PC-3 (cell line): Measurements from ENCODE around the gene IL1RAP. TPM values are rescaled to one million over a fixed set of nuclear protein-coding genes. Genes with fewer than 3 reads are reported as not detected.

Experiments
- ATAC-seq: fragments of 200-7000 bp; cut with Tn5 transposase; 2 replicates; pipeline ENCODE4 v1.9.1; 2020; ENCODE audit warnings: mild to moderate bottlenecking, moderate library complexity
- BruUV-seq: library from RNA; stranded (reverse); fragments of 400-500 nt; replicated peaks from 2 replicates; lab custom pipeline; 2021; lab: Mats Ljungman, UMichigan
- CTCF ChIA-PET: fragments of 300-600 bp; sonication (Branson Sonifier 250); formaldehyde crosslinking; loops from one replicate; lab custom pipeline; 2022; ENCODE audit warnings: antibody characterized with exemption; lab: Charles Lee
- POLR2A ChIA-PET: fragments of 300-600 bp; sonication (Branson Sonifier 250); formaldehyde crosslinking; loops from one replicate; lab custom pipeline; 2022; ENCODE audit warnings: antibody characterized with exemption; ENCODE audit not compliant: unreplicated experiment; lab: Charles Lee
- DNase-seq: peaks from one replicate; pipeline ENCODE4 v3.0.0-alpha.2; 2015
- H2AFZ ChIP-seq: fragments of 300-600 bp; sonication (generic); 2 replicates; pipeline ENCODE4 v1.6.0; 2016; ENCODE audit warnings: antibody characterized with exemption, low read length
- H3F3A ChIP-seq: fragments of 300-600 bp; sonication (generic); one replicate; pipeline ENCODE4 v1.6.0; 2017; ENCODE audit warnings: antibody characterized with exemption, low read length, control low read depth, mild to moderate bottlenecking; ENCODE audit not compliant: unreplicated experiment
- H3K27ac ChIP-seq: fragments of 300-600 bp; sonication (generic); 2 replicates; pipeline ENCODE4 v1.5.1; 2016; ENCODE audit warnings: mild to moderate bottlenecking, low read length
- H3K27me3 ChIP-seq: fragments of 300-600 bp; sonication (generic); 2 replicates; pipeline ENCODE4 v1.6.1; 2016; ENCODE audit warnings: low read length, mixed read lengths
- H3K36me3 ChIP-seq: fragments of 300-600 bp; sonication (generic); 2 replicates; pipeline ENCODE4 v1.6.1; 2016; ENCODE audit warnings: low read depth, mixed run types, low read length, mixed read lengths
- H3K4me1 ChIP-seq: fragments of 300-600 bp; sonication (generic); 2 replicates; pipeline ENCODE4 v1.5.1; 2016; ENCODE audit warnings: low read length; ENCODE audit not compliant: insufficient read depth
- H3K4me2 ChIP-seq: fragments of 300-600 bp; sonication (generic); 2 replicates; pipeline ENCODE4 v1.6.0; 2016; ENCODE audit warnings: low read length
- H3K4me3 ChIP-seq: fragments of 300-600 bp; sonication (generic); 2 replicates; pipeline ENCODE4 v1.5.1; 2016; ENCODE audit warnings: mild to moderate bottlenecking, low read length, mixed read lengths
- H3K79me2 ChIP-seq: fragments of 300-600 bp; sonication (generic); 2 replicates; pipeline ENCODE4 v1.6.1; 2017; ENCODE audit warnings: low read length, mixed read lengths
- H3K9ac ChIP-seq: fragments of 300-600 bp; sonication (generic); 2 replicates; pipeline ENCODE4 v1.6.0; 2016; ENCODE audit warnings: mild to moderate bottlenecking, low read length
- H3K9me2 ChIP-seq: fragments of 300-600 bp; sonication (generic); replicated peaks from 2 replicates; pipeline ENCODE4 v1.6.1; 2016; ENCODE audit warnings: mixed run types, low read length, mixed read lengths
- H3K9me3 ChIP-seq: fragments of 300-600 bp; sonication (generic); 2 replicates; pipeline ENCODE4 v1.6.1; 2016; ENCODE audit warnings: low read length, mixed read lengths
- H4K20me1 ChIP-seq: fragments of 300-600 bp; sonication (generic); 2 replicates; pipeline ENCODE4 v1.6.1; 2016; ENCODE audit warnings: low read length, mixed read lengths
- EZH2 ChIP-seq: fragments of 300-600 bp; sonication (generic); IDR thresholded peaks from one replicate; pipeline ENCODE4 v1.6.1; 2017; ENCODE audit warnings: antibody characterized with exemption, mild to moderate bottlenecking, low read length; ENCODE audit not compliant: unreplicated experiment
- EZH2phosphoT487 ChIP-seq: fragments of 300-600 bp; sonication (generic); IDR thresholded peaks from 2 replicates; pipeline ENCODE4 v1.6.1; 2018; ENCODE audit warnings: mild to moderate bottlenecking, antibody characterized with exemption, low read length, borderline replicate concordance
- intact Hi-C: fragments of 100-400 bp; cut with micrococcal nuclease; formaldehyde crosslinking; loops from 2 replicates; pipeline ENCODE4 v1.9.0; 2023
- total RNA-seq: library from RNA; depleted of rRNA; stranded (reverse); fragments of >200 nt; gene quantifications from 2 replicates; pipeline ENCODE4 v1.2.3, GENCODE V29; 2014
- TF ChIP-seq, protein P1 (sequence below): fragments of 300-600 bp; sonication (generic); conservative IDR thresholded peaks from 2 replicates; pipeline ENCODE4 v1.5.1; 2017; ENCODE audit warnings: antibody characterized with exemption, low read depth, mild to moderate bottlenecking, low read length

IL1RAP gene
- total RNA-seq, 1 experiment from 2014 or later, result 5.0 TPM

- no peak overlapping the region for H3K9ac ChIP-seq
- no peak overlapping the region for H3K27ac ChIP-seq
- no peaks in the 10 kb centered on the region for H3K9me2 ChIP-seq
- TF ChIP-seq, protein P1, sequence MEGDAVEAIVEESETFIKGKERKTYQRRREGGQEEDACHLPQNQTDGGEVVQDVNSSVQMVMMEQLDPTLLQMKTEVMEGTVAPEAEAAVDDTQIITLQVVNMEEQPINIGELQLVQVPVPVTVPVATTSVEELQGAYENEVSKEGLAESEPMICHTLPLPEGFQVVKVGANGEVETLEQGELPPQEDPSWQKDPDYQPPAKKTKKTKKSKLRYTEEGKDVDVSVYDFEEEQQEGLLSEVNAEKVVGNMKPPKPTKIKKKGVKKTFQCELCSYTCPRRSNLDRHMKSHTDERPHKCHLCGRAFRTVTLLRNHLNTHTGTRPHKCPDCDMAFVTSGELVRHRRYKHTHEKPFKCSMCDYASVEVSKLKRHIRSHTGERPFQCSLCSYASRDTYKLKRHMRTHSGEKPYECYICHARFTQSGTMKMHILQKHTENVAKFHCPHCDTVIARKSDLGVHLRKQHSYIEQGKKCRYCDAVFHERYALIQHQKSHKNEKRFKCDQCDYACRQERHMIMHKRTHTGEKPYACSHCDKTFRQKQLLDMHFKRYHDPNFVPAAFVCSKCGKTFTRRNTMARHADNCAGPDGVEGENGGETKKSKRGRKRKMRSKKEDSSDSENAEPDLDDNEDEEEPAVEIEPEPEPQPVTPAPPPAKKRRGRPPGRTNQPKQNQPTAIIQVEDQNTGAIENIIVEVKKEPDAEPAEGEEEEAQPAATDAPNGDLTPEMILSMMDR, result no peak
- TF ChIP-seq EZH2phosphoT487 (no peak), EZH2 (no peak)
- no peaks in the 10 kb centered on the region for H3K27me3 ChIP-seq
- DNase-seq, result no peak
- no peak for ATAC-seq
- POLR2A ChIA-PET, result no interaction called here
- H3F3A ChIP-seq, result no peaks in the 10 kb centered on the region
- intact Hi-C loops, result no loop called here
- H2AFZ ChIP-seq, result no peak overlapping the region
- CTCF ChIA-PET, result no interaction called here
- H3K79me2 ChIP-seq, result no peaks in the 10 kb centered on the region
- no TSS peak for BruUV-seq
- no peaks in the 10 kb centered on the region for H3K36me3 ChIP-seq
- no peak overlapping the region for H3K4me3 ChIP-seq
- no peak overlapping the region for H3K4me2 ChIP-seq
- no peaks in the 10 kb centered on the region for H3K4me1 ChIP-seq
- no peaks in the 10 kb centered on the region for H3K9me3 ChIP-seq
- H4K20me1 ChIP-seq, result no peaks in the 10 kb centered on the region
These were observed 101.7 kb downstream of the IL1RAP start for GRCh38 chr3:190615607-190616006.

DNA sequence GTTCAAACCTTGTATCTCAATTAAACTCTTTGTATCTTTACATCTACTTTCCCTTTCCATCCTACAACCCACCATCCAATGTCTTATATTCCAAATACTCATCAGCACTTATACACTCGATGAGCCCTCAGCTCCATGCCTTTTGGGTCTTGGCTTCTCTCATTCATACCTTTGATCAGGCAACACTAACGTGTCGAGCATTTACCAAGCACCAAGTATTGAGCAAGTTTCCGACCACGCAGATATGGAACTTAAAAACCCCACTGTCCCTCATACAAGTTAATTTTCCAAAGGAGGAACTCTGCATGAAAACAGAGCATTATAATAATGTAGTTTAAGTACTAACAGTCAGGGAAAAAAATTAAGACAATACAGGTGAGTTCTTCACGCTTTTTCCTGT, 102.8 kb downstream of the IL1RAP start:
- BruUV-seq, result no TSS peak
- Histone ChIP-seq H3K9me3 (no peaks in the 10 kb centered on the region), H3F3A (no peaks in the 10 kb centered on the region), H3K79me2 (no peaks in the 10 kb centered on the region), H3K9ac (no peak overlapping the region), H3K4me2 (no peak overlapping the region), H2AFZ (no peak overlapping the region), H3K4me3 (no peak overlapping the region), H3K27ac (no peak overlapping the region), H3K27me3 (no peaks in the 10 kb centered on the region), H4K20me1 (no peaks in the 10 kb centered on the region), H3K9me2 (no peaks in the 10 kb centered on the region), H3K4me1 (no peaks in the 10 kb centered on the region), H3K36me3 (no peaks in the 10 kb centered on the region)
- CTCF ChIA-PET, result no interaction called here
- intact Hi-C loops, result no loop called here
- DNase-seq (no peak), ATAC-seq (no peak)
- POLR2A ChIA-PET, result no interaction called here
- TF ChIP-seq EZH2 (no peak), EZH2phosphoT487 (no peak)
- TF ChIP-seq, protein P1, result no peak

DNA sequence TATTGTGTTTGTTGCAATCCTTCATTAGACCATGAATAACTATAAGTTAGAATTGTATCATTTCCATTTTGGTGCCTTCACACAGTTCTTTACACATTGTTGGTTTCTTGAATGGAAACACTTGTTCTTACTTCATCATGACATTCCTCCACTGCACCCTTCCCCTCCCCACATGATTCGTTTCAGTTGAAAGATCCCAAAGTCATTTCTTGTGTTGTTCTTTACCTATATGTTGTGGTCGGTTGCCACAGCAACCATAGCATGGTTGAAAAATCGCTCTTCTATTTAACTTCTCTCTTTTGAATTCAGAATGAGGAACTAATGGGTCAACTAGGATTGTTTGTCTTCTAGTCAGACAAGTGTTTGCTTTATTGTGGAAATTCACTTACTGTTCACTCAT, 103.3 kb downstream of the IL1RAP start:
- BruUV-seq, result no TSS peak
- no peaks in the 10 kb centered on the region for H3F3A ChIP-seq
- no peaks in the 10 kb centered on the region for H3K79me2 ChIP-seq
- no peak for ATAC-seq
- intact Hi-C loops, result no loop called here
- ChIA-PET CTCF (no interaction called here), POLR2A (no interaction called here)
- H3K27ac ChIP-seq, result no peak overlapping the region
- peak; percentile 7 for DNase-seq
- no peaks in the 10 kb centered on the region for H4K20me1 ChIP-seq
- no peaks in the 10 kb centered on the region for H3K4me1 ChIP-seq
- H3K4me3 ChIP-seq, result no peak overlapping the region
- H3K9me3 ChIP-seq, result no peaks in the 10 kb centered on the region
- no peak overlapping the region for H3K9ac ChIP-seq
- H2AFZ ChIP-seq, result no peak overlapping the region
- H3K36me3 ChIP-seq, result no peaks in the 10 kb centered on the region
- TF ChIP-seq, protein P1, result no peak
- TF ChIP-seq EZH2 (no peak), EZH2phosphoT487 (no peak)
- H3K27me3 ChIP-seq, result no peaks in the 10 kb centered on the region
- no peak overlapping the region for H3K4me2 ChIP-seq
- no peaks in the 10 kb centered on the region for H3K9me2 ChIP-seq
